Testis (tissue), 2 donors: ENCODE measurements around the gene FRAS1.

Source experiments
- CTCF ChIP-seq, 3 experiments: fragments of 450-650 bp in 2 of 3; fragments of 200-600 bp in 1 of 3; sonication (generic) in 1 of 3; IDR thresholded peaks; one replicate each; pipeline ENCODE4 v1.5.1; 2016 to 2019; ENCODE audit warnings: antibody characterized with exemption in 3 of 3, mild to moderate bottlenecking in 2 of 3, moderate library complexity in 1 of 3
- POLR2A ChIP-seq: fragments of 450-650 bp; IDR thresholded peaks from one replicate; pipeline ENCODE4 v1.6.1; 2017; ENCODE audit warnings: antibody characterized with exemption, mild to moderate bottlenecking, moderate library complexity

DNA sequence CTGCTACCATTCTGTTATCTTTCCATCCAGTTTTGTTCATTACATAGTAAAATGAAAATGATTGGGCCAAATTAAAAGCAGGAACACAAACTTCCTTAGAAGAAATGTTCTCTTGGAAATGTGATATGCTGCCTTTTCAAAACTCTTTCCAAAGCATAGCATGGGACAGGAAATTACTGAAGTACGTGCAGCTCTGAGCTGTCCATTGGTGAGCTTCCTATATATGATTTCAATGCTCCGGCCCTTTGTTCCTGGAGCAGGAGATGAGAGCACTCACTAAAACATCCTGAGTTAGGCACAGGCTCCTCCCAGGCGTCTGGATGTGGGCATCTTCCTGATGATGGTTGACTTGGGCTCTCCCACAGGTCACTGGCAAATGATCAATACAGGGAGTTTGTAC lies 461.4 kb downstream of the FRAS1 start:
- TF ChIP-seq CTCF (IDR thresholded peaks at IDR 0.05): no peak
- no peak for TF ChIP-seq POLR2A
